Parathyroid adenoma (tissue), 2 donors: ENCODE data around the gene ERBB2.

Experiments
- H2AFZ ChIP-seq: fragments of 300-600 bp; sonication (generic); one replicate; pipeline ENCODE4 v1.7.0; 2017; ENCODE audit warnings: antibody characterized with exemption, mild to moderate bottlenecking
- H3K27ac ChIP-seq: fragments of 300-600 bp; sonication (generic); one replicate; pipeline ENCODE4 v1.7.0; 2017
- H3K27me3 ChIP-seq: fragments of 300-600 bp; sonication (generic); one replicate; pipeline ENCODE4 v1.7.0; 2017; ENCODE audit warnings: low read length; ENCODE audit not compliant: control insufficient read depth, insufficient read depth
- H3K36me3 ChIP-seq: fragments of 300-600 bp; sonication (generic); one replicate; pipeline ENCODE4 v1.7.0; 2017; ENCODE audit warnings: low read length; ENCODE audit not compliant: control insufficient read depth, insufficient read depth
- H3K4me1 ChIP-seq: fragments of 300-600 bp; sonication (generic); one replicate; pipeline ENCODE4 v1.7.0; 2017; ENCODE audit warnings: control low read depth
- H3K4me2 ChIP-seq: fragments of 300-600 bp; sonication (generic); one replicate; pipeline ENCODE4 v1.7.0; 2017; ENCODE audit warnings: low read length
- H3K4me3 ChIP-seq: fragments of 300-600 bp; sonication (generic); one replicate; pipeline ENCODE4 v1.7.0; 2017; ENCODE audit warnings: low read depth, low read length
- H3K79me2 ChIP-seq: fragments of 300-600 bp; sonication (generic); one replicate; pipeline ENCODE4 v1.7.0; 2017; ENCODE audit warnings: control low read depth
- H3K9ac ChIP-seq: fragments of 300-600 bp; sonication (generic); one replicate; pipeline ENCODE4 v1.7.0; 2017; ENCODE audit warnings: mild to moderate bottlenecking
- H3K9me3 ChIP-seq: fragments of 300-600 bp; sonication (generic); one replicate; pipeline ENCODE4 v1.7.0; 2017; ENCODE audit warnings: low read length; ENCODE audit not compliant: control insufficient read depth
- CTCF ChIP-seq: fragments of 300-600 bp; sonication (generic); IDR thresholded peaks from one replicate; pipeline ENCODE4 v1.7.0; 2017; ENCODE audit warnings: antibody characterized with exemption, mild to moderate bottlenecking
- donor health status: primary hyperparathyroidism.

Gene ERBB2

GRCh38 chr17:39732586-39732985 lies 32.7 kb downstream of the ERBB2 start:
- Histone ChIP-seq H3K4me3 (no peak overlapping the region), H3K4me1 (peaks cover 2% of the 10 kb centered on the region), H3K36me3 (no peaks in the 10 kb centered on the region), H3K4me2 (no peak overlapping the region), H3K79me2 (no peaks in the 10 kb centered on the region), H3K9ac (no peak overlapping the region), H3K27ac (no peak overlapping the region), H2AFZ (no peak overlapping the region), H3K27me3 (no peaks in the 10 kb centered on the region), H3K9me3 (no peaks in the 10 kb centered on the region)
- TF ChIP-seq CTCF: no peak

- H3K4me1 ChIP-seq: peaks cover 4% of the 10 kb centered on the region
- H3K27me3 ChIP-seq: no peaks in the 10 kb centered on the region
- H3K27ac ChIP-seq: no peak overlapping the region
- H3K9me3 ChIP-seq: no peaks in the 10 kb centered on the region
- no peak for TF ChIP-seq CTCF
- H3K4me2 ChIP-seq: no peak overlapping the region
- H3K79me2 ChIP-seq: no peaks in the 10 kb centered on the region
- H3K36me3 ChIP-seq: no peaks in the 10 kb centered on the region
- H3K9ac ChIP-seq: no peak overlapping the region
- no peak overlapping the region for H3K4me3 ChIP-seq
- no peak overlapping the region for H2AFZ ChIP-seq
Measured at GRCh38 chr17:39735882-39736281, 36.0 kb downstream of the ERBB2 start.

- no peaks in the 10 kb centered on the region for H3K9me3 ChIP-seq
- no peak overlapping the region for H2AFZ ChIP-seq
- no peaks in the 10 kb centered on the region for H3K79me2 ChIP-seq
- H3K4me3 ChIP-seq: no peak overlapping the region
- no peak overlapping the region for H3K4me2 ChIP-seq
- no peaks in the 10 kb centered on the region for H3K27me3 ChIP-seq
- TF ChIP-seq CTCF: no peak
- H3K27ac ChIP-seq: no peak overlapping the region
- H3K36me3 ChIP-seq: no peaks in the 10 kb centered on the region
- H3K9ac ChIP-seq: no peak overlapping the region
- peaks cover 4% of the 10 kb centered on the region for H3K4me1 ChIP-seq
Measured at GRCh38 chr17:39736319-39737165, 36.7 kb downstream of the ERBB2 start.

GRCh38 chr17:39737206-39737759 lies 37.4 kb downstream of the ERBB2 start:
- Histone ChIP-seq H3K4me1 (peaks cover 4% of the 10 kb centered on the region), H3K79me2 (no peaks in the 10 kb centered on the region), H3K4me2 (peak overlapping the region; percentile 99), H2AFZ (peak overlapping the region; percentile 91), H3K9ac (no peak overlapping the region), H3K36me3 (no peaks in the 10 kb centered on the region), H3K9me3 (no peaks in the 10 kb centered on the region), H3K27me3 (no peaks in the 10 kb centered on the region), H3K27ac (peak overlapping the region; percentile 95), H3K4me3 (peak overlapping the region; percentile 87)
- no peak for TF ChIP-seq CTCF
